Lung (tissue), 12 donors: ENCODE data around the gene DNAJC9. TPM values are rescaled to one million over a fixed set of nuclear protein-coding genes. Genes with fewer than 3 reads are reported as not detected.

ENCODE experiments used
- ATAC-seq: fragments of 200-7000 bp; cut with Tn5 transposase; one replicate; pipeline ENCODE4 v1.9.1; 2020; ENCODE audit warnings: moderate number of reproducible peaks; ENCODE audit not compliant: insufficient read depth, low FRiP score
- DNase-seq, 3 donors: peaks; one replicate each; pipeline ENCODE4 v3.0.0-alpha.2; 2013 to 2017
- H3K27ac ChIP-seq, 2 donors: one replicate each; pipeline ENCODE4 v1.5.1; 2013; ENCODE audit warnings: mild to moderate bottlenecking in 2 of 2, moderate library complexity in 2 of 2, control low read depth in 1 of 2, inconsistent platforms in 1 of 2, low read depth in 1 of 2, low read length in 1 of 2
- H3K27me3 ChIP-seq, 3 donors: one replicate each; pipeline ENCODE4 v1.5.1; 2013; ENCODE audit warnings: low read length in 2 of 3; ENCODE audit not compliant: control insufficient read depth in 3 of 3, insufficient read depth in 3 of 3
- H3K36me3 ChIP-seq, 4 donors: one replicate each; pipeline ENCODE4 v1.5.1; 2013; ENCODE audit warnings: low read length in 4 of 4, mild to moderate bottlenecking in 1 of 4, moderate library complexity in 1 of 4; ENCODE audit not compliant: control insufficient read depth in 4 of 4, insufficient read depth in 4 of 4
- H3K4me1 ChIP-seq, 5 donors: one replicate each; pipeline ENCODE4 v1.5.1; 2013; ENCODE audit warnings: low read length in 5 of 5, mild to moderate bottlenecking in 2 of 5, moderate library complexity in 1 of 5; ENCODE audit not compliant: control insufficient read depth in 5 of 5, insufficient read depth in 5 of 5
- H3K4me3 ChIP-seq: one replicate; pipeline ENCODE4 v1.5.1; 2013; ENCODE audit warnings: mild to moderate bottlenecking, control low read depth, moderate library complexity
- H3K9ac ChIP-seq, 2 donors: one replicate each; pipeline ENCODE4 v1.5.1; 2013; ENCODE audit warnings: low read length in 2 of 2, control low read depth in 1 of 2; ENCODE audit not compliant: insufficient read depth in 1 of 2
- H3K9me3 ChIP-seq, 4 donors: one replicate each; pipeline ENCODE4 v1.5.1; 2013; ENCODE audit warnings: low read length in 3 of 4, mild to moderate bottlenecking in 1 of 4, moderate library complexity in 1 of 4; ENCODE audit not compliant: control insufficient read depth in 4 of 4, insufficient read depth in 3 of 4
- WGBS, 2 donors: extraction: QIAGEN DNeasy Blood & Tissue Kit; methylation state at CpG; one replicate each; pipeline ENCODE4 v1.1.7; 2013; 5-methylcytosine and 5-hydroxymethylcytosine counted together
- polyA plus RNA-seq, 2 donors: library from polyadenylated mRNA; stranded (reverse); fragments of 200-250 nt; gene quantifications; one replicate each; pipeline ENCODE4 v1.2.1, GENCODE V29; 2013
- total RNA-seq, 2 donors: library from RNA; depleted of rRNA in 1 of 2; stranded (reverse); fragments of >200 nt in 1 of 2; gene quantifications; one replicate each; pipeline ENCODE4 v1.2.1, GENCODE V29; 2014 to 2021
- TF ChIP-seq, protein P1 (sequence below): IDR thresholded peaks from 2 replicates; pipeline ENCODE4 v1.5.1; 2012; ENCODE audit warnings: mild to moderate bottlenecking; ENCODE audit errors: control extremely low read depth, extremely low read depth
- donor health status: control.
- donor health status: control.
- donor health status: Bipolar disorder and iron deficiency.
- donor health status: healthy.
- donor health status: DM: yes; HTN: yes; CAD: no.

DNAJC9 gene
- total and polyA plus RNA-seq, 4 donors, result 7.5 to 21.0 (median 11.5) TPM

DNA sequence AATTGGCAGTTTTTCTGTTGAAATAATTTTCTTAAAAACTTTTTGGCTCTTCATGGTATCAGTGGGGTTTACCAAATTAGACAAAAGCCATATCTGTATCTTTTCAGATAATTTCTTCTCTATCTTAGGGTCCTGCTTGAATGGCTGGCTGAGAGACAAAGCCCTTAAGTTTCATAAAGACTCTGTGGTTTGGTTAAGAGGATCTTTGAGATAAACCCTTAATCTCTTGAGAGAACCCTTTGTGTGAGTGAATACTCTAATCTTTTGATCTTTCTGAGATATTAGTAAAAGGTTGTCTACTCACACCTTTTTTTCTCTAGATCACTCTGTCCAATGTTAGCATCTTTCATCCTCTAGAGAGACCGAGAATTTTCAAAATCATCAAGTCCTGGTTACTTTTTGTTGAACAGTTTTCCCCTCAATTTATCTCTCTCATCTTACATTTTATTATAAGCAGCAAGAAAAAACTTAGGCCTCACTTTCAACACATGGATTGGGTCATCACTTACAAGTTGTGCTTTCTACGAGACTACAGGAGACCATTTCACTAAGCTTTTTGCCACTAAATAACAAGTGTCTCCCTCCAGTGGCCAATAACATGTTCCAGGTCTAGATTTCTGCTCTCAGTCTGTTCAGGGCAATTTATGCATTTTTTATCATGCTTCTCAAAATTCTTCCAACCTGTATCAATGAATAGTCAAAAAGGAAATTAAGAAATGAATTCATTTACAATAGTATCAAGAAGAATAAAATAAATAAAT lies 28.4 kb downstream of the DNAJC9 start:
- Histone ChIP-seq H3K4me3 (no peak overlapping the region), H3K27me3 (no peaks in the 10 kb centered on the region), H3K9ac (no peak overlapping the region), H3K9me3 (peaks cover 0 to 3% (median 0%) of the 10 kb centered on the region in 4 donors), H3K27ac (no peak overlapping the region), H3K36me3 (peaks cover 5 to 24% (median 15%) of the 10 kb centered on the region in 4 donors), H3K4me1 (no peaks in the 10 kb centered on the region)
- TF ChIP-seq, protein P1, sequence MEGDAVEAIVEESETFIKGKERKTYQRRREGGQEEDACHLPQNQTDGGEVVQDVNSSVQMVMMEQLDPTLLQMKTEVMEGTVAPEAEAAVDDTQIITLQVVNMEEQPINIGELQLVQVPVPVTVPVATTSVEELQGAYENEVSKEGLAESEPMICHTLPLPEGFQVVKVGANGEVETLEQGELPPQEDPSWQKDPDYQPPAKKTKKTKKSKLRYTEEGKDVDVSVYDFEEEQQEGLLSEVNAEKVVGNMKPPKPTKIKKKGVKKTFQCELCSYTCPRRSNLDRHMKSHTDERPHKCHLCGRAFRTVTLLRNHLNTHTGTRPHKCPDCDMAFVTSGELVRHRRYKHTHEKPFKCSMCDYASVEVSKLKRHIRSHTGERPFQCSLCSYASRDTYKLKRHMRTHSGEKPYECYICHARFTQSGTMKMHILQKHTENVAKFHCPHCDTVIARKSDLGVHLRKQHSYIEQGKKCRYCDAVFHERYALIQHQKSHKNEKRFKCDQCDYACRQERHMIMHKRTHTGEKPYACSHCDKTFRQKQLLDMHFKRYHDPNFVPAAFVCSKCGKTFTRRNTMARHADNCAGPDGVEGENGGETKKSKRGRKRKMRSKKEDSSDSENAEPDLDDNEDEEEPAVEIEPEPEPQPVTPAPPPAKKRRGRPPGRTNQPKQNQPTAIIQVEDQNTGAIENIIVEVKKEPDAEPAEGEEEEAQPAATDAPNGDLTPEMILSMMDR, result no peak
- ATAC-seq (no peak), DNase-seq (no peak)
- 85 to 87% methylated on average over 2 of the region's 2 CpGs for WGBS, 2 donors

DNA sequence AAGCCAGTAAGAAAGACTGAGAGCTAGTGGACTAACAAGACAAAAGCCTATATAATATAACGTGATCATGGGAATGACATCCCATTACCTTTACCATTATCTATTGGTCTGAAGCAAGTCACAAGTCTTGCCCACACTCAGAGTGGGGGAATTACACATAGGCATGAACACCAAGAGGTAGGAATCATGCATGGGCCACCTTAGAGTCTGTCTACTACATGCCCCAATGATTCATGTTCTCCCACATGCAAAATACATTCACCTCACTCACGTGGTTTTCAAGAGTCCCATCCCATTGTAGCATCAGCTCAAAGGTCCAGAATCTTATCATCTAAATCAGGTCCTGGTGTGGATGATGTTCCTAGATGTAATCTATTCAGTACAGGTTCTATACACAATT lies 29.4 kb downstream of the DNAJC9 start:
- no peaks in the 10 kb centered on the region for H3K4me1 ChIP-seq
- ATAC-seq, result no peak
- H3K27ac ChIP-seq, result no peak overlapping the region
- peaks cover 5 to 26% (median 15%) of the 10 kb centered on the region in 4 donors for H3K36me3 ChIP-seq
- no peak overlapping the region for H3K9ac ChIP-seq
- no peak overlapping the region for H3K4me3 ChIP-seq
- TF ChIP-seq, protein P1, result no peak
- H3K9me3 ChIP-seq, result peaks cover 0 to 3% (median 0%) of the 10 kb centered on the region in 4 donors
- WGBS, 2 donors, result 93 to 94% methylated on average over 2 of the region's 2 CpGs
- no peak for DNase-seq
- H3K27me3 ChIP-seq, result no peaks in the 10 kb centered on the region

DNA sequence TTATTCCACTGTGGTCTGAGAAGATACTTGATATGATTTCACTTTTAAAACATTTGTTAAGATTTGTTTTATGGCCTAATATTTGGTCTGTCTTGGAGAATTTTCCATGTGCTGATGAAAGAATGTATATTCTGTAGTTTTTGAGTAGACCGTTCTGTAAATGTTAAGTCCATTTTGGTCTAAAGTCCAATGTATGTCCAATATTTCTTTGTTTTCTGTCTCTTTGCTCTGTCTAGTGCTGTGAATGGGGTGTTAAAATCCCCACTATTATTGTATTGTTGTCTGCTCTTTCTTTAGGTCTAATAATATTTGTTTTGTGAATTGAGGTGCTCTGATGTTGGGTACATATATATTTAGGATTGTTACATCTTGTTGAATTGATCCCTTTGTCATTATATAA lies 31.3 kb downstream of the DNAJC9 start:
- Histone ChIP-seq H3K4me1 (no peaks in the 10 kb centered on the region), H3K9me3 (peaks cover 0 to 3% (median 0%) of the 10 kb centered on the region in 4 donors), H3K27ac (no peak overlapping the region), H3K4me3 (no peak overlapping the region), H3K27me3 (no peaks in the 10 kb centered on the region), H3K36me3 (peaks cover 8 to 26% (median 15%) of the 10 kb centered on the region in 4 donors), H3K9ac (no peak overlapping the region)
- 95 to 100% methylated on average over 1 of the region's 1 CpG for WGBS, 2 donors
- ATAC-seq (no peak), DNase-seq (no peak)
- TF ChIP-seq, protein P1, result no peak
